Nephron (organoid): Measurements from ENCODE around the gene PADI3.
"Not testable (repeated sequence)": the region's sequence is repeated elsewhere in the genome, so short reads cannot be mapped to it uniquely, and the experiment has no call there.

Experiments used
- H3K27ac Mint-ChIP-seq, 3 experiments: 2 replicates each; pipeline ENCODE4 v1.8.0; 2020; ENCODE audit warnings: mixed read lengths in 3 of 3, mild to moderate bottlenecking in 2 of 3, moderate library complexity in 1 of 3
- H3K27me3 Mint-ChIP-seq: 2 replicates; pipeline ENCODE4 v1.8.0; 2021; ENCODE audit warnings: low read depth, mild to moderate bottlenecking, moderate library complexity, mixed read lengths
- H3K36me3 Mint-ChIP-seq: 2 replicates; pipeline ENCODE4 v1.8.0; 2020; ENCODE audit warnings: low read depth, mixed read lengths
- H3K4me1 Mint-ChIP-seq: 2 replicates; pipeline ENCODE4 v1.8.0; 2020; ENCODE audit warnings: mixed read lengths
- H3K4me3 Mint-ChIP-seq, 3 experiments: 2 replicates each; pipeline ENCODE4 v1.8.0; 2020; ENCODE audit warnings: mild to moderate bottlenecking in 3 of 3, mixed read lengths in 3 of 3, moderate library complexity in 2 of 3
- H3K9me3 Mint-ChIP-seq: 2 replicates; pipeline ENCODE4 v1.8.0; 2020; ENCODE audit warnings: mixed read lengths
- CTCF ChIP-seq, 3 experiments: fragments of 200-600 bp; sonication (generic); IDR thresholded peaks; one replicate each; pipeline ENCODE4 v1.5.0; 2021; ENCODE audit warnings: antibody characterized with exemption in 3 of 3; ENCODE audit not compliant: unreplicated experiment in 3 of 3

PADI3 gene

GRCh38 chr1:17318262-17318661 is 69.4 kb downstream of the PADI3 start:
- H3K4me1 Mint-ChIP-seq, result no peaks in the 10 kb centered on the region
- no peak overlapping the region for H3K4me3 Mint-ChIP-seq
- no peak overlapping the region for H3K27ac Mint-ChIP-seq
- TF ChIP-seq CTCF (IDR thresholded peaks at IDR 0.05; ENCODE audit: unreplicated experiment in 3 of 3), result no peak
- H3K9me3 Mint-ChIP-seq, result peaks cover 4% of the 10 kb centered on the region
- H3K36me3 Mint-ChIP-seq, result no peaks in the 10 kb centered on the region
- H3K27me3 Mint-ChIP-seq, result peaks cover 26% of the 10 kb centered on the region

- Mint-ChIP-seq H3K36me3 (no peaks in the 10 kb centered on the region), H3K4me3 (no peak overlapping the region), H3K4me1 (no peaks in the 10 kb centered on the region), H3K27ac (no peak overlapping the region), H3K9me3 (peaks cover 7% of the 10 kb centered on the region), H3K27me3 (peaks cover 18% of the 10 kb centered on the region)
- TF ChIP-seq CTCF (IDR thresholded peaks at IDR 0.05; ENCODE audit: unreplicated experiment in 3 of 3), result no peak
Measured at GRCh38 chr1:17319561-17320350, 70.9 kb downstream of the PADI3 start.

GRCh38 chr1:17321857-17322390 is 73.0 kb downstream of the PADI3 start:
- not testable (repeated sequence) for H3K9me3 Mint-ChIP-seq, H3K36me3 Mint-ChIP-seq, H3K27ac Mint-ChIP-seq, H3K4me3 Mint-ChIP-seq, H3K4me1 Mint-ChIP-seq, H3K27me3 Mint-ChIP-seq

- H3K4me1 Mint-ChIP-seq, result no peaks in the 10 kb centered on the region
- peaks cover 13% of the 10 kb centered on the region for H3K9me3 Mint-ChIP-seq
- no peaks in the 10 kb centered on the region for H3K36me3 Mint-ChIP-seq
- no peak for TF ChIP-seq CTCF (IDR thresholded peaks at IDR 0.05; ENCODE audit: unreplicated experiment in 3 of 3)
- H3K27ac Mint-ChIP-seq, result no peak overlapping the region
- H3K27me3 Mint-ChIP-seq, result peaks cover 11% of the 10 kb centered on the region
- no peak overlapping the region for H3K4me3 Mint-ChIP-seq
Measured at GRCh38 chr1:17328855-17329254, 80.0 kb downstream of the PADI3 start.

GRCh38 chr1:17329610-17330009 is 80.7 kb downstream of the PADI3 start:
- Mint-ChIP-seq H3K27ac (no peak overlapping the region), H3K4me1 (no peaks in the 10 kb centered on the region), H3K4me3 (no peak overlapping the region), H3K36me3 (no peaks in the 10 kb centered on the region), H3K27me3 (peaks cover 12% of the 10 kb centered on the region), H3K9me3 (peaks cover 12% of the 10 kb centered on the region)
- TF ChIP-seq CTCF (IDR thresholded peaks at IDR 0.05; ENCODE audit: unreplicated experiment in 3 of 3), result no peak

GRCh38 chr1:17330856-17331255 is 82.0 kb downstream of the PADI3 start:
- peaks cover 9% of the 10 kb centered on the region for H3K9me3 Mint-ChIP-seq
- H3K27me3 Mint-ChIP-seq, result peaks cover 17% of the 10 kb centered on the region
- no peak overlapping the region for H3K27ac Mint-ChIP-seq
- H3K36me3 Mint-ChIP-seq, result no peaks in the 10 kb centered on the region
- H3K4me1 Mint-ChIP-seq, result no peaks in the 10 kb centered on the region
- H3K4me3 Mint-ChIP-seq, result no peak overlapping the region
- no peak for TF ChIP-seq CTCF (IDR thresholded peaks at IDR 0.05; ENCODE audit: unreplicated experiment in 3 of 3)
